ENCODE measurements around the gene LGALS3.

GRCh38 chr14:55126034-55126433, 3.0 kb upstream of the LGALS3 start:
- TF ChIP-seq CTCF (conservative IDR thresholded peaks at IDR 0.05) (no peak), ZFX (IDR thresholded peaks at IDR 0.05) (no peak)
